GM12878 (cell line): ENCODE measurements around the gene SRRM3. TPM values are rescaled to one million over a fixed set of nuclear protein-coding genes. Genes with fewer than 3 reads are reported as not detected.

Source experiments
- CBFB ChIP-seq: IDR thresholded peaks from 2 replicates; pipeline ENCODE4 v1.6.1; 2016; ENCODE audit warnings: antibody characterized with exemption, low read depth
- CTCF ChIP-seq, 3 experiments: IDR thresholded peaks in 2 of 3; conservative IDR thresholded peaks in 1 of 3; 2 replicates each; pipeline ENCODE4 v1.5.1; 2011; ENCODE audit warnings: low read depth in 3 of 3, low read length in 3 of 3, mild to moderate bottlenecking in 3 of 3, control low read depth in 2 of 3, moderate library complexity in 2 of 3, inconsistent platforms in 1 of 3, mixed read lengths in 1 of 3; ENCODE audit not compliant: control insufficient read depth in 2 of 3, insufficient read depth in 1 of 3; ENCODE audit errors: extremely low read depth in 1 of 3
- E2F8 ChIP-seq: fragments of 450-650 bp; IDR thresholded peaks from 2 replicates; pipeline ENCODE4 v1.6.1; 2018; ENCODE audit warnings: mild to moderate bottlenecking, low read depth, moderate library complexity; ENCODE audit not compliant: partially characterized antibody
- HCFC1 ChIP-seq: fragments of 150-350 bp; IDR thresholded peaks from 2 replicates; pipeline ENCODE4 v1.6.1; 2014; ENCODE audit warnings: low read length
- IKZF1 ChIP-seq: fragments of 450-650 bp; conservative IDR thresholded peaks from 2 replicates; pipeline ENCODE4 v1.6.1; 2017; ENCODE audit warnings: antibody characterized with exemption, mild to moderate bottlenecking
- NR2F1 ChIP-seq: fragments of 450-650 bp; conservative IDR thresholded peaks from 2 replicates; pipeline ENCODE4 v1.6.1; 2017; ENCODE audit warnings: mild to moderate bottlenecking
- PBX3 ChIP-seq: IDR thresholded peaks from 2 replicates; pipeline ENCODE4 v1.6.1; 2011; ENCODE audit warnings: mild to moderate bottlenecking, low read depth, low read length, moderate library complexity; ENCODE audit not compliant: insufficient replicate concordance
- polyA plus RNA-seq, 11 experiments: library from polyadenylated mRNA; depleted of rRNA in 4 of 11; unstranded in 6 of 11; stranded (reverse) in 5 of 11; fragments of >200 nt; fragmentation: Nextera tagmentation in 4 of 11; fragmentation: Illumina TruSeq in 1 of 11; extraction: Ambion mirVana in 4 of 11; extraction: Trizol in 1 of 11; gene quantifications; 1 replicate in 1 of 11; 2 replicates in 10 of 11; pipeline versions ENCODE4 v1.2.1 to v1.2.3, GENCODE V29; 2011 to 2016; ENCODE audit warnings: inconsistent platforms in 2 of 11, missing spikeins in 2 of 11, low read depth in 1 of 11
- total RNA-seq, 4 experiments: library from RNA; depleted of rRNA in 3 of 4; stranded (reverse); fragments of >200 nt in 3 of 4; fragmentation: Illumina TruSeq in 1 of 4; extraction: Trizol in 1 of 4; gene quantifications; 2 replicates each; pipeline versions ENCODE4 v1.2.1 to v1.2.3, GENCODE V29; 2013 to 2021
- TF ChIP-seq, protein P1 (sequence below): IDR thresholded peaks from 2 replicates; pipeline ENCODE4 v1.6.1; 2012; ENCODE audit warnings: improper control_type of control experiment, low read depth, low read length; ENCODE audit not compliant: insufficient replicate concordance
- TF ChIP-seq, protein P2 (sequence below): fragments of 450-650 bp; IDR thresholded peaks from 2 replicates; pipeline ENCODE4 v1.6.1; 2017; ENCODE audit warnings: borderline replicate concordance
- TF ChIP-seq, protein P3 (sequence below): fragments of 450-650 bp; IDR thresholded peaks from 2 replicates; pipeline ENCODE4 v1.6.1; 2017; ENCODE audit warnings: mild to moderate bottlenecking, moderate library complexity

The SRRM3 gene
- total and polyA plus RNA-seq, 10 of the 15 experiments (the other 5 are each of a cell fraction or from before 2014, with no cell fraction given), result 0.03 to 0.15 (median 0.05) TPM; not detected in 6

DNA sequence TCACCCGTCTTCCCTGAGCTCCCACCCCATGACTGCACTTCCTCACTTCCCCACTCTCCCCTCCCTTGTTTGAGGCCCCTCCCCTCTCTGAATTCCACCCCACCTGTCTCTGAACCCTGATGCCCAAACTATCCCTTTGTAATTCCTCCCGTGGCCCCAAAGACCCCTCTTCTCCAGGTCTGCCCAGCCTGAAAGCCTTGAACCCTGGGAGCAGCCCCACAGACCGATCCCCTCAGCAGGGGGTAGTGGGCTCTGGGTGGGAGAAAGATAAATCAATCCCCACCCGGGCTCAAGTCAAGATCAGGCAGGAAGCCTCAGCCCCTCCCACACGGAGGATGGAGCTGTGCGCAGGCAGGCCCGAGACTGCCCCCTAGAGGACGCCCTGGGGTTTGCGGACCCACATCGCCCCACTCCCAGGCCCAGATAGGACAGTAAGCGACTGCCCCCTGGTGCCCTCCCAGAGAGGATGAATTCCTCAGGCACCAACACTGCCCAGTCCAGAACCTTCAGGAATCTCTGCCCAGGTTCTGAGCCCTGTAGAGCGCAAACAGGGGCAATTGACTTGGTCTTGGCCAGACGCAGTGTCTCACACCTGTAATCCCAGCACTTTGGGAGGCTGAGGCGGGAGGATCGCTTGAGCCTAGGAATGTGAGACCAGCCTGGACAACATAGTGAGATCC lies 112.5 kb downstream of the SRRM3 start (continued):
- TF ChIP-seq, protein P1, sequence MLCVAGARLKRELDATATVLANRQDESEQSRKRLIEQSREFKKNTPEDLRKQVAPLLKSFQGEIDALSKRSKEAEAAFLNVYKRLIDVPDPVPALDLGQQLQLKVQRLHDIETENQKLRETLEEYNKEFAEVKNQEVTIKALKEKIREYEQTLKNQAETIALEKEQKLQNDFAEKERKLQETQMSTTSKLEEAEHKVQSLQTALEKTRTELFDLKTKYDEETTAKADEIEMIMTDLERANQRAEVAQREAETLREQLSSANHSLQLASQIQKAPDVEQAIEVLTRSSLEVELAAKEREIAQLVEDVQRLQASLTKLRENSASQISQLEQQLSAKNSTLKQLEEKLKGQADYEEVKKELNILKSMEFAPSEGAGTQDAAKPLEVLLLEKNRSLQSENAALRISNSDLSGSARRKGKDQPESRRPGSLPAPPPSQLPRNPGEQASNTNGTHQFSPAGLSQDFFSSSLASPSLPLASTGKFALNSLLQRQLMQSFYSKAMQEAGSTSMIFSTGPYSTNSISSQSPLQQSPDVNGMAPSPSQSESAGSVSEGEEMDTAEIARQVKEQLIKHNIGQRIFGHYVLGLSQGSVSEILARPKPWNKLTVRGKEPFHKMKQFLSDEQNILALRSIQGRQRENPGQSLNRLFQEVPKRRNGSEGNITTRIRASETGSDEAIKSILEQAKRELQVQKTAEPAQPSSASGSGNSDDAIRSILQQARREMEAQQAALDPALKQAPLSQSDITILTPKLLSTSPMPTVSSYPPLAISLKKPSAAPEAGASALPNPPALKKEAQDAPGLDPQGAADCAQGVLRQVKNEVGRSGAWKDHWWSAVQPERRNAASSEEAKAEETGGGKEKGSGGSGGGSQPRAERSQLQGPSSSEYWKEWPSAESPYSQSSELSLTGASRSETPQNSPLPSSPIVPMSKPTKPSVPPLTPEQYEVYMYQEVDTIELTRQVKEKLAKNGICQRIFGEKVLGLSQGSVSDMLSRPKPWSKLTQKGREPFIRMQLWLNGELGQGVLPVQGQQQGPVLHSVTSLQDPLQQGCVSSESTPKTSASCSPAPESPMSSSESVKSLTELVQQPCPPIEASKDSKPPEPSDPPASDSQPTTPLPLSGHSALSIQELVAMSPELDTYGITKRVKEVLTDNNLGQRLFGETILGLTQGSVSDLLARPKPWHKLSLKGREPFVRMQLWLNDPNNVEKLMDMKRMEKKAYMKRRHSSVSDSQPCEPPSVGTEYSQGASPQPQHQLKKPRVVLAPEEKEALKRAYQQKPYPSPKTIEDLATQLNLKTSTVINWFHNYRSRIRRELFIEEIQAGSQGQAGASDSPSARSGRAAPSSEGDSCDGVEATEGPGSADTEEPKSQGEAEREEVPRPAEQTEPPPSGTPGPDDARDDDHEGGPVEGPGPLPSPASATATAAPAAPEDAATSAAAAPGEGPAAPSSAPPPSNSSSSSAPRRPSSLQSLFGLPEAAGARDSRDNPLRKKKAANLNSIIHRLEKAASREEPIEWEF, result peak; percentile 24
- 0 out of 2 replicates have a peak, but pooled peaks have one; percentile 30 for TF ChIP-seq CBFB
- TF ChIP-seq PBX3, result no peak
- no peak; the same call in 1 of the 2 replicates for TF ChIP-seq NR2F1
- TF ChIP-seq, protein P2, sequence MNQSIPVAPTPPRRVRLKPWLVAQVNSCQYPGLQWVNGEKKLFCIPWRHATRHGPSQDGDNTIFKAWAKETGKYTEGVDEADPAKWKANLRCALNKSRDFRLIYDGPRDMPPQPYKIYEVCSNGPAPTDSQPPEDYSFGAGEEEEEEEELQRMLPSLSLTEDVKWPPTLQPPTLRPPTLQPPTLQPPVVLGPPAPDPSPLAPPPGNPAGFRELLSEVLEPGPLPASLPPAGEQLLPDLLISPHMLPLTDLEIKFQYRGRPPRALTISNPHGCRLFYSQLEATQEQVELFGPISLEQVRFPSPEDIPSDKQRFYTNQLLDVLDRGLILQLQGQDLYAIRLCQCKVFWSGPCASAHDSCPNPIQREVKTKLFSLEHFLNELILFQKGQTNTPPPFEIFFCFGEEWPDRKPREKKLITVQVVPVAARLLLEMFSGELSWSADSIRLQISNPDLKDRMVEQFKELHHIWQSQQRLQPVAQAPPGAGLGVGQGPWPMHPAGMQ, result no peak
- peak; percentile 82 for TF ChIP-seq IKZF1
- no peak for TF ChIP-seq E2F8
- peak; percentile 100; a peak in 5 of 6 replicates for TF ChIP-seq CTCF (IDR thresholded peaks at IDR 0.05 in 2 of 3, conservative IDR thresholded peaks at IDR 0.05 in 1 of 3; ENCODE audit: control insufficient read depth in 2 of 3, extremely low read depth in 1 of 3, insufficient read depth in 1 of 3, low read depth in 3 of 3, low read length in 3 of 3)
- peak; percentile 50 for TF ChIP-seq HCFC1
- TF ChIP-seq, protein P3, sequence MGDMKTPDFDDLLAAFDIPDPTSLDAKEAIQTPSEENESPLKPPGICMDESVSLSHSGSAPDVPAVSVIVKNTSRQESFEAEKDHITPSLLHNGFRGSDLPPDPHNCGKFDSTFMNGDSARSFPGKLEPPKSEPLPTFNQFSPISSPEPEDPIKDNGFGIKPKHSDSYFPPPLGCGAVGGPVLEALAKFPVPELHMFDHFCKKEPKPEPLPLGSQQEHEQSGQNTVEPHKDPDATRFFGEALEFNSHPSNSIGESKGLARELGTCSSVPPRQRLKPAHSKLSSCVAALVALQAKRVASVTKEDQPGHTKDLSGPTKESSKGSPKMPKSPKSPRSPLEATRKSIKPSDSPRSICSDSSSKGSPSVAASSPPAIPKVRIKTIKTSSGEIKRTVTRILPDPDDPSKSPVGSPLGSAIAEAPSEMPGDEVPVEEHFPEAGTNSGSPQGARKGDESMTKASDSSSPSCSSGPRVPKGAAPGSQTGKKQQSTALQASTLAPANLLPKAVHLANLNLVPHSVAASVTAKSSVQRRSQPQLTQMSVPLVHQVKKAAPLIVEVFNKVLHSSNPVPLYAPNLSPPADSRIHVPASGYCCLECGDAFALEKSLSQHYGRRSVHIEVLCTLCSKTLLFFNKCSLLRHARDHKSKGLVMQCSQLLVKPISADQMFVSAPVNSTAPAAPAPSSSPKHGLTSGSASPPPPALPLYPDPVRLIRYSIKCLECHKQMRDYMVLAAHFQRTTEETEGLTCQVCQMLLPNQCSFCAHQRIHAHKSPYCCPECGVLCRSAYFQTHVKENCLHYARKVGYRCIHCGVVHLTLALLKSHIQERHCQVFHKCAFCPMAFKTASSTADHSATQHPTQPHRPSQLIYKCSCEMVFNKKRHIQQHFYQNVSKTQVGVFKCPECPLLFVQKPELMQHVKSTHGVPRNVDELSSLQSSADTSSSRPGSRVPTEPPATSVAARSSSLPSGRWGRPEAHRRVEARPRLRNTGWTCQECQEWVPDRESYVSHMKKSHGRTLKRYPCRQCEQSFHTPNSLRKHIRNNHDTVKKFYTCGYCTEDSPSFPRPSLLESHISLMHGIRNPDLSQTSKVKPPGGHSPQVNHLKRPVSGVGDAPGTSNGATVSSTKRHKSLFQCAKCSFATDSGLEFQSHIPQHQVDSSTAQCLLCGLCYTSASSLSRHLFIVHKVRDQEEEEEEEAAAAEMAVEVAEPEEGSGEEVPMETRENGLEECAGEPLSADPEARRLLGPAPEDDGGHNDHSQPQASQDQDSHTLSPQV, result peak; percentile 95; the same call in 1 of the 2 replicates
